GM12865 (cell line): ENCODE data around the gene DACT2.

Experiments used
- DNase-seq: peaks from one replicate; pipeline ENCODE4 v3.0.0; 2010; ENCODE audit warnings: low read depth
- H3K4me3 ChIP-seq: 2 replicates; pipeline ENCODE4 v1.5.1; 2011; ENCODE audit warnings: mild to moderate bottlenecking, low read depth, low read length, control low read depth
- CTCF ChIP-seq: IDR thresholded peaks from 2 replicates; pipeline ENCODE4 v1.5.1; 2011; ENCODE audit warnings: low read length, control low read depth, low read depth, inconsistent platforms; ENCODE audit not compliant: insufficient read depth; ENCODE audit errors: missing control alignments

The DACT2 gene

GRCh38 chr6:168328086-168328485 lies 8.5 kb upstream of the DACT2 start:
- no peak for DNase-seq
- no peak overlapping the region for H3K4me3 ChIP-seq
- TF ChIP-seq CTCF: no peak

DNA sequence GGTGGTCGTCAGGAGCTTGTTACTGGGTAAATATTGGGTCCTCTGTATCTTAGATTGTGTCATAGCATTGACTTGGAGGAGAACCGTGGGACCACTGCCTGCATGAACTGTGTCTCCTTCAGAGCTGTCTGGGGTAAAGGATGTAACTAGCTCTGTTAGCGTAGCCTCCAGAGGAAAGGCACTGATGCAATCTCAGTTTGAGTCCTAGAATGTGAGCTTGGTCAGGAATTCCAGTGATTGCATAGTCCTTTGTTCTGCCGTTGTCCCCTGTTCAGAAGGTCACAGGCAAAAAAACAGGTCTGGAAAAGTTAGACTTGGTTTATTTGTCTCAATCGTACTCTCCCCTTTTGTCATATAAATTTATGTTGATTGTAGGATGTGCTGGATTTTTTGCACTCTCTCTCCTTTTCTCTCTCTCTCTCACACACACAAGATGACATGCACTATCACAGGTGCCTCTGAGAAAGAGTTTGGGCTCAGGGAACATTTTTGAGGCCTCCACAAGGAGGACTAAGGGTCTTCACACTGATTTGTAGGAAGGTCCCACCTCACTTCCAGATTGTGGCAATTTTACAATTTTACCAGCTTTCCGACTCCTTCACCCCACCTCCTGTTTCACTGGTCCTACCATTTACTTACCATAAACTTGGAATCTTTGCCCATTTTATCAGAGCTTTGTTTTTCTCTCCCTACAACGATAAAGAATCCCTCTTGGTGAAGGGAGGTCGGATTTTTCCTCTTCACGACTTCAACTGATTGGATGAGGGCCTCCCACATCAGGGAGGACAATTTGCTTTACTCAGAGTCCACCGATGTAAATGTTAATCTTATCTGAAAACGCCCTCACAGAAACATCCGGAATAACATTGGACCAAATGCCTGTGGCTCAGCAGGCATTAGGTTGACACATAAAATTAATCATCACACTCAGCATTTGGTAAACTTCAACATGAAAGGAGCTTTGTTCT lies 7.0 kb upstream of the DACT2 start:
- no peak for DNase-seq
- no peak overlapping the region for H3K4me3 ChIP-seq
- no peak for TF ChIP-seq CTCF

DNA sequence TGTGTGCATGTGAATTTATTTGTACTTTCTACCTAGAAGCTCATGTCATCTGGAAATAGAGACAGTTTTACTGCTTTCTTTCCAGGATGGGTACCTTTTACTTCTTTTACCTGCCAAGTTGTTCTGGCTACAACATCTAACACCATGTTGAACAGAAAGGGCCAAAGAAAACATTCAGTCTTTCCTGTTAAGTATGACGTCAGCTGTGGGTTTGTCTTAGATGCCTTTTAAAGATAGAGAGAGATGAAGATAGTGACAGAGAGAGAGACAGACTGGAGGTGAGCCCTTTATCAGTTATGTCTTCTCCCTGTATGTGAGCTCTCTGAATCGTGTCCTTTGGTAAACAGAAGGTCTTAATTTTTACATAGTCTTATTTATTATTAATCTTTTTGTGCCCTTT lies 3.4 kb upstream of the DACT2 start:
- no peak overlapping the region for H3K4me3 ChIP-seq
- no peak for DNase-seq

DNA sequence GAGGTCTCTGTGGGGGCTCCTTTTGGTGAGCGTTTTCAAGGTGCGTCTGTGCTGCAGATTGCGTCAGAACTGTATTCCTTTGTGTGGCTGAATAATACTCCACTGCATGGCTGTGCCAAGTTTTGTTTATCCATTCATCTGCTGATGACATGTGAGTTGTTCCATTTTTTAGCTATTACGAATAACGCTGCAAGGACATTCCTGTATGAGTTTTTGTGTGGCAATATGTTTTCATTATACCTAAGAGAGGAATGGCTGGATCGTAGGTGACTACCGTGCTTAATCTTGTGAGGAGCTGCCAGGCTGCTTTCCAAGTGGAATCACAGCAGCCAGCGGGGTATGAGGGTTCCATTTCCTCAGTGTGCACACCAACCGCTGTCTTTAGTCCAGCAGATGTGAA lies 1.1 kb upstream of the DACT2 start:
- TF ChIP-seq CTCF: no peak
- DNase-seq: no peak

More for the DNA sequence above, 3.4 kb upstream of the DACT2 start:
- no peak for TF ChIP-seq CTCF

GRCh38 chr6:168318579-168319278 lies 848 bp downstream of the DACT2 start:
- DNase-seq: no peak
- H3K4me3 ChIP-seq: no peak overlapping the region
- no peak for TF ChIP-seq CTCF

More for the DNA sequence above, 1.1 kb upstream of the DACT2 start:
- no peak overlapping the region for H3K4me3 ChIP-seq

- no peak for TF ChIP-seq CTCF
- no peak overlapping the region for H3K4me3 ChIP-seq
- DNase-seq: no peak
These were observed 1.5 kb downstream of the DACT2 start for GRCh38 chr6:168318090-168318489.

DNA sequence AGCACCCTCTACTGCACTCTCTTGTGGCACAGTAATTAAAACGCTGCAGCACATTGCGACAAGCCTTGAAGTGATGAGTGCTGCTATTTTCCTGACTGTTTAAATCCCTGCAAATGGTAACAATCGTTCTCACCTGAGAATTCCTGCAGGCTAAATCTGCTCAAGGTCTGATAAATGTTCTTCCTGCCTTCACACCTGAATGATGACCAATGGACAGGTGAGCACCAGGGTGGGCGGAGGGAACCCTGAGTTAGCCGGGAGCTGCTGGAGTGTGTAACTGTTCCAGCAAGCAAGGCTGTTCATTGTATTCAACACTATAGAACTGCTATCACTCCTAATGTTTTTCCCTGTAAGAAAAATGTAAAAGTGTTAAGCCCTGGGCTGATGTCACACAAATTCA lies 4.0 kb downstream of the DACT2 start:
- no peak for DNase-seq
- no peak for TF ChIP-seq CTCF
- no peak overlapping the region for H3K4me3 ChIP-seq
